Germinal center (tissue), 1 donor: ENCODE measurements around the gene SVBP.
"Not testable (repeated sequence)": the region's sequence is repeated elsewhere in the genome, so short reads cannot be mapped to it uniquely, and the experiment has no call there.

Experiments used
- DNase-seq: peaks from one replicate; pipeline ENCODE4 v3.0.0; 2012; ENCODE audit warnings: mixed read lengths, low spot score

Gene SVBP

DNA sequence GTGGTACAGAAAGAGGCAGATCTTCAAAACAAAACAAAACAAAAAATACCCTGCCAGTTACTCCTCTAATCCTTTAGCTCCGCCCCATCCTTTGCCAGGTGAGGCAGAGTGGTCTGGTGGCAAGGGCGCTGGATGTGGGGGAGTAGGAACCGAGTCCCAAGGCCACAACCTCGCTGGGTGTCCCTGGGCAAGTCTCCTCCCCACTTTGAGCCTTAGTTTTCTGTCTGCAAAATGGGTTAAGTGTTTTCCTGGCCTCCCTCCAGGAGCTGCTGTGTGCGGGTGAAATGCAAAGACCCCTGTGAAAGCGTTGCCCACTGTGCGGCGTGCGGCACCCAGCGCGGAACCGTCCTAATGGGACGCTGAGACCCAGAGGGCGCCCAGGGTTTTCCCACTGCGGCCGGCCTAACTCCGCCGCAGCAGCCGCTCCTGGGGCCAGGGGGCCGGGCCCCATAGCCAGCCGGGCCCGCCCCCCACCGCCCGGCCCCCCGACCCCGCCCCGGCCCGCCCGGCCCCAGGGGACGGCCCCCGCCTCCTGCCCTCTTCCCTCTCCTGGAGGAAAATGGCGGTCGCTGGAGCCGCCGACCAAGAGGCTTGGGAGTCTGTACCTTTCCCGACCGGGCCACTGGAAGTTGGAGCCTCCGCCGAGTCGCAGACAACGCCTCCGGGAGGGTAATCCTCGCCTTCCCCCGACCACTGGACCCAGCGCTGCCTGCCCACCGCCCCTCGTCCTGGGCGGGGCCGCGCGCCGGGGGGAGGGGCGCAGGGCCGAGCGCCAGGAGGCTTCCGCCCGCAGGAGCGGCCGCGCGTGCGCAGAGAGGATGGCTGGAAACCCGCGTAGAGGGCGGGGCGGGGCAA is at the start of gene SVBP, which contains the start of gene ERMAP:
TSS of gene SVBP (minus strand) at position 813 of the 855 bp plus-strand sequence. CDS start 853 bp downstream, outside the sequence.
TSS of gene ERMAP (plus strand) at position 538 of the 855 bp plus-strand sequence. CDS start 13,327 bp downstream, outside the sequence.
- DNase-seq, result peak; percentile 97

- DNase-seq, result no peak
Observed at GRCh38 chr1:42866549-42866948, 49.4 kb upstream of the SVBP start.

GRCh38 chr1:42861014-42861399 is 43.8 kb upstream of the SVBP start:
- no peak for DNase-seq

DNA sequence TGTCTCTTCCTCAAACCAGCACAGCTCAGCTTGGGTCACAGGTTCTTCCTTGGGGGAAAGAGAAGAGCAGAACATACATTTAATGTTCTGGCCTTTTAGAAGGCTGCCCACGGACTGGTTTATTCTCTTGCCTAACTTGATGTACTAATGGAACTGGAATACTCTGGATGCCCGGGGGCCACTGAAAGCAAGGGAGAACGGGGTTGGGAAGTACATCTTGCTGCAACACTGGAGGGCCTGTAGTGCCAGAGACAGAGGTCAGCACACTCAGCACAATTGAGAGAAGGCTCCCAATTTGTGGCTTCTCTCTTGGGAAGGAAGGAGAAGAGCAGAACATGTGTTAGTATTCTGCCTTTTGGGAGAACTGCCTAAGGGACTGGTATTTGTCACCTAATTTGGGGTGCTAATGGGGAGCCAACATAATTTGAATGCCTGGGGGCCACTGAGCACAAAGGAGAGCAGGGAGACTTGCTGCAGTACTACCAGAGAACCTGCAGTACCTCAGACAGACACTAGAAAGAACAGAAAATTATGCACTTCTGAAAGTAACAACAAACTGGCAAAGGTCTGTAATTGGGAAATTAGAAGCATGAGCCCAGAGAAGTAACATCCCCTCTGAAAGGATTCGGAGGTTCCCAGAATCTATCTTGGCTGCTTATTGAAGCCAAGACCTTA is 43.3 kb upstream of the SVBP start:
- DNase-seq, result no peak

DNA sequence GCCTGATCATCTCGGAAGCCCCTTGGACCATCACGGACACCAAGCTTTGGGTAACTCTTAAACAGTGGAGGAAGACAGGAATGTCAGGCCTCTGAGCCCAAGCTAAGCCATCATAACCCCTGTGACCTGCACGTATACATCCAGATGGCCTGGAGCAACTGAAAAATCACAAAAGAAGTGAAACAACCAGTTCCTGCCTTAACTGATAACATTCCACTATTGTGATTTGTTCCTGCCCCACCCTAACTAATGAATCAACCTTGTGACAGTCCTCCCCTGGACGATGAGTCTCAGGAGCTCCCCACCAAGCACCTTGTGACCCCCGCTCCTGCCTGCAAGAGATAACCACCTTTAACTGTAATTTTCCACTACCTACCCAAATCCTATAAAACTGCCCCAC is 42.2 kb upstream of the SVBP start:
- not testable (repeated sequence) for DNase-seq

- DNase-seq, result not testable (repeated sequence)
Observed at GRCh38 chr1:42856554-42856953, 39.4 kb upstream of the SVBP start.

- no peak for DNase-seq
Observed at GRCh38 chr1:42853116-42853884, 36.1 kb upstream of the SVBP start.

DNA sequence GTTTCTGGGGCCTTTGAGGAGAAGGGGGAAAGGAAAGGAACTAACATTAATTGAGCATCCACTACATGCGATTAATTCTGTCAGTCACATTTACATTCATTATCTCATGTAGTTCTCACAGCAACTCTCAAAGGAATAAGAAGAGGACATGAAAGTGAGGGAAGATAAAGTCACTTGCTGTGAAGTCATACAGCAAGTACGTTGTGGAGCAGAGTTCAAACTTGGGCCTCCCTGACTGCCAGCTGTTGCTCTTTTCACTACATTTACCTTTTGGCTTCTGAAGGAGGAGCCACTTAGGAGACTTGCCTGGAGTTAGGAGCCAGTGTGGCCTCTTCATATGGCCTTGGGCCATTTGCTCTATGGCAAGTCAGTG is 35.4 kb upstream of the SVBP start:
- peak; percentile 51 for DNase-seq

DNA sequence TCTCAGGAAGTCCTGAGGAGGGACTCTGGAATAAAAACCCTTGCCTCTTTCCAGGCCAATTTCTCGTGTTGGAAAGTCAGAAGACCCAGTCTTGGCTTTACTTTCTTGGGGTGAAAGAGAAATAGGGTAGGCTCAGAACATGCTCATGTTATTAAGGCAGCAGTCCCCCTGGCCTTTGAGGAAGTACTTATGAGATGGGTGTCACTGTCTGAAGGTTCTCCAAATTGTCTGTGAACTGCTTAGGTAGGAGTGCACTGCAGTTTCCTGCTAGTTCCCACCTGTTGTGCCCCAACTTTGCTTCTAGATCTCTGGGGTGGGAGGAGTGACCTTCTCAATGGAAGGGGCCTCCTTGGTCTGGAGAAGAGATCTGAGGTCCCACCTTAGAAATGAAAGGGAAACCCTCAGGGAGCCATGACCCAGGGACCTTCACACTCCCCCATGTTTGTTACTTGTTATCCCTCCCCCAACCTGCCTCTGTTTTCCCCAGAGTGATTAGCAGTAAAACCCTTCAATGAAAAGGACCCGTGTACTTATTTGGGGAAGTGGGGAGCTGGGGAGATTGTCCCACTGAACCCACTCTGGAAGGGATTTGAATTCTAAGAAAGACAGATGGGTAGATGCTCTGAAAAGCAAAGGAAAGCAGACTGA is 34.9 kb upstream of the SVBP start:
- peak; percentile 24 for DNase-seq

DNA sequence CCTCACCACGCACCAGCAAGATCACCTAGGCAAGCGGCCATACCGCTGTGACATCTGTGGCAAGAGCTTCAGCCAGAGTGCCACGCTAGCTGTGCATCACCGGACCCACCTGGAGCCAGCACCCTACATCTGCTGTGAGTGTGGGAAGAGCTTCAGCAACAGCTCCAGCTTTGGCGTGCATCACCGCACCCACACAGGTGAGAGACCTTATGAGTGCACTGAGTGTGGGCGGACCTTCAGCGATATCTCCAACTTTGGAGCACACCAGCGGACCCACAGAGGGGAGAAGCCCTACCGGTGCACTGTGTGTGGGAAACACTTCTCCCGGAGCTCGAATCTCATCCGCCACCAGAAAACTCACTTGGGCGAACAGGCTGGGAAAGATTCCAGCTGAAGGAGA is 34.2 kb upstream of the SVBP start:
- DNase-seq, result peak; percentile 42

GRCh38 chr1:42849944-42850343 is 32.7 kb upstream of the SVBP start:
- DNase-seq, result no peak

- DNase-seq, result no peak
Observed at GRCh38 chr1:42848823-42849537, 31.8 kb upstream of the SVBP start.

DNA sequence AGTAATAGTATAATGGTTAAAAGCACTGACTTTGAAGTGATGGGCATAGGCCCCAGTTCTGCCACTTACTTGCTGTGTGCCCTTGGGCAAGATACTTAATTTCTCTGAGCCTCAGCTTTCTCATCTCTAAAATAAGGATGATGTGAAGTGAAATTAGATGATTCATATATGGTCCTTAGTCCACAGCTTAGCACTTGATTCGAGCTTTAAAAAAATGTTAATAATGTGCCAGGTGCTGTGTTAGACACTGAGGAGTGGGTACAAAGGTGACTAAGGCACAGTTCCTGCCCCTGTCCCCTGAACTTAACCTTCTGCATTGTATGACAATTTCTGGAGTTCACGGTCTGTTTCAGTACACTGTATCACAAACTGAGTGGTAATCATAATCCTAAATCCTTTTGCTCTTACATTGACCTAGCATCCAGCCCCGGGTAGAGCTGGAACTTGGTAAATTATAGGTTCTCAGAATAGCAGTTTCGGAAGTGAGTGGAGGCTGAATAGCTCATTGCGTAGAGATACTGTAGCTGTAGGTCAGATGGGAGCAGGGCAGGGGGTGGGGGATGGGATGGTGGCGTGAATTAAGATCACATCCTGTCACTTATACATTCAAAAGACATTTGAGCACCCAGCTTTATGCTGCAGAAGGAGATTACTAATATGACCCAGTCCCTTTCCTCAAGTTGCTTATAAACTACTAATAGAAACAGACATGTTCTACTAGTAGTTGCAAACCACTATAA is 30.7 kb upstream of the SVBP start:
- DNase-seq, result no peak

- peak; percentile 23 for DNase-seq
Observed at GRCh38 chr1:42847111-42847595, 30.0 kb upstream of the SVBP start.

DNA sequence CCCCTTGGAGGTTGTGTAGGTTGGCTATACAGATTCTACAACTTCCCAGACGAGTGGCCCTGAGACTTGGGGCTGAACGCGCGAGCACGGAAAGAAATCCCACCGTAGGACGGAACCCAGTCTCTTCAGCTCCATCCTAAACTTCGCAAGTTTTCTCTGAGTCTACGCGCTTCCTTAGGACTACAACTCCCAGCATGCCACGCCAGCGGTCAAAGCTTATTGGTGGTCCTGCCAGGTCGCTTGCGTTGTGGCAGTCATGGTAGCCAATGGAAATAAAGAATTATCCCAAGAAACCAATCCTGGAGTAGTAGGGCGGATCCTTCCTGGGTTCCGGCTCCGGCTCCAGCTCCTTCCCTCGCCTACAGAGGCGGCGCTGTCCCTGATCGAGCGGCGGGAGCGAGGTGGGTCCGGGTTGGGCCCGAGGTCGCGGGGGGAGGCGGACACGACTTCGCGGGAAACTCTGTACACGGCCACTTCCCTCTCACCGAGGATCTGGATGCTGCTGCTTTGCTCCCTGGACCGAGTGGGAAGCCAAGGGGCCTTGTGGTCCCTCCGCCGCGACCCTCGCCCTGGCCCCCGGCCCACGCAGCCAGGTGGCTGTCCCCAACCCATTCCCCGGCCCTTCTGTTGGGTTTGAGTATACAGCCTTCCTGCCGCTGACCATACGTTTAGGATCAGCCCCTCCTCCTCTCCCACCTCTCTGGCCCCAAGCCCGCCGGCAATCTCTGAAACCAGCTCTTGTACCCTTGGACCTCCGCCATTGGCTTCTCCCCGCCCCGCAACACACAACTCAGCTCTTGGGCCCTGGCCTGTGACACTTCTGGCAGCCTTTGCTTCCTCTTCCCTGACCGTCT is 29.3 kb upstream of the SVBP start, which contains the start of gene ZNF691:
TSS of gene ZNF691 (plus strand) at position 357 of the 854 bp plus-strand sequence. CDS start 3,046 bp downstream, outside the sequence.
- DNase-seq, result peak; percentile 98

- DNase-seq, result no peak
Observed at GRCh38 chr1:42845866-42846256, 28.7 kb upstream of the SVBP start.

DNA sequence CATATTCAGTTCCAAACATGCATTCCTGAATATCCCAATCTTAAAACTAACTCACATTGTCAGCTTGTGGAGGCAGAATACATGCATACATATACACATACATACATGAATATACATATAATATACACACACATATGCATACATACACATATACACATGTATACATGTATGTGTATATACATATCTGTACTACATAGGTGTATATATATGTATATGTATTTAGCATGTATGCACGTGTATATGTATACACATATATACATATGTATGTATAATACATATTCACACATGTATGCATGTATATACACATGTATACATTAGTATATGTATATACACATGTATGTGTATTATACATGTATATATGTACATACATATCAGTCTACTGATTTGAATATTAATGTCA is 28.0 kb upstream of the SVBP start:
- DNase-seq, result no peak

- no peak for DNase-seq
Observed at GRCh38 chr1:42844592-42845140, 27.5 kb upstream of the SVBP start.
